Activated T-helper 2 cell treated with anti-CD3 and anti-CD28 coated beads, Interferon-gamma antibody, Interleukin-2, Interleukin-4, amounts not matched to agents 10 μg/mL and 5 μg/mL and 100 μg/mL, durations not matched to agents 14 hours and 24 hours and 36 hours (primary cell): Measurements from ENCODE around the gene DCLRE1B. TPM values are rescaled to one million over a fixed set of nuclear protein-coding genes. Genes with fewer than 3 reads are reported as not detected.

ENCODE experiments used
- DNase-seq: peaks from one replicate; pipeline ENCODE4 v3.0.0; 2021; ENCODE audit warnings: low spot score
- H3K27ac Mint-ChIP-seq: one replicate; pipeline ENCODE4 v1.8.0; 2021; ENCODE audit warnings: mixed read lengths
- H3K27me3 Mint-ChIP-seq: one replicate; pipeline ENCODE4 v1.8.0; 2021; ENCODE audit warnings: low read depth, mixed read lengths
- H3K36me3 Mint-ChIP-seq: one replicate; pipeline ENCODE4 v1.8.0; 2021; ENCODE audit warnings: low read depth, mixed read lengths
- H3K4me1 Mint-ChIP-seq: one replicate; pipeline ENCODE4 v1.8.0; 2021; ENCODE audit warnings: low read depth, mixed read lengths
- H3K4me3 Mint-ChIP-seq: one replicate; pipeline ENCODE4 v1.8.0; 2021; ENCODE audit warnings: low read depth, mild to moderate bottlenecking, moderate library complexity, mixed read lengths
- H3K9me3 Mint-ChIP-seq: one replicate; pipeline ENCODE4 v1.8.0; 2021; ENCODE audit warnings: mixed read lengths
- intact Hi-C: fragments of 100-400 bp; cut with micrococcal nuclease; formaldehyde crosslinking; loops from one replicate; pipeline ENCODE4 v1.15.1; 2023
- total RNA-seq: library from RNA; stranded (reverse); gene quantifications from 2 replicates; pipeline ENCODE4 v1.2.3, GENCODE V29; 2022

Gene DCLRE1B
- total RNA-seq, 1 donor from 2014 or later = 20.8 TPM

GRCh38 chr1:113893267-113893666 is 11.9 kb upstream of the DCLRE1B start:
- DNase-seq = no peak
- Mint-ChIP-seq H3K4me1 (peaks cover 14% of the 10 kb centered on the region), H3K36me3 (peaks cover 40% of the 10 kb centered on the region), H3K9me3 (no peaks in the 10 kb centered on the region), H3K27me3 (no peaks in the 10 kb centered on the region), H3K27ac (no peak overlapping the region), H3K4me3 (no peak overlapping the region)
- intact Hi-C loops = no loop called here

- Mint-ChIP-seq H3K36me3 (peaks cover 56% of the 10 kb centered on the region), H3K4me3 (no peak overlapping the region), H3K27ac (no peak overlapping the region), H3K9me3 (no peaks in the 10 kb centered on the region), H3K4me1 (peaks cover 17% of the 10 kb centered on the region), H3K27me3 (no peaks in the 10 kb centered on the region)
- no peak for DNase-seq
- intact Hi-C loops = no loop called here
Observed at GRCh38 chr1:113895098-113895497, 10.0 kb upstream of the DCLRE1B start.

GRCh38 chr1:113895961-113896360 is 9.2 kb upstream of the DCLRE1B start:
- Mint-ChIP-seq H3K9me3 (no peaks in the 10 kb centered on the region), H3K4me1 (peaks cover 17% of the 10 kb centered on the region), H3K27me3 (no peaks in the 10 kb centered on the region), H3K4me3 (no peak overlapping the region), H3K27ac (no peak overlapping the region), H3K36me3 (peaks cover 59% of the 10 kb centered on the region)
- intact Hi-C loops = no loop called here
- DNase-seq = no peak

- Mint-ChIP-seq H3K4me1 (peaks cover 41% of the 10 kb centered on the region), H3K27ac (peak overlapping the region; percentile 30), H3K4me3 (no peak overlapping the region), H3K27me3 (no peaks in the 10 kb centered on the region), H3K9me3 (no peaks in the 10 kb centered on the region), H3K36me3 (peaks cover 82% of the 10 kb centered on the region)
- DNase-seq = no peak
- intact Hi-C loops = no loop called here
Observed at GRCh38 chr1:113898241-113898814, 6.8 kb upstream of the DCLRE1B start.

GRCh38 chr1:113899111-113899510 is 6.0 kb upstream of the DCLRE1B start:
- no peaks in the 10 kb centered on the region for H3K9me3 Mint-ChIP-seq
- no peaks in the 10 kb centered on the region for H3K27me3 Mint-ChIP-seq
- no peak overlapping the region for H3K4me3 Mint-ChIP-seq
- DNase-seq = no peak
- no peak overlapping the region for H3K27ac Mint-ChIP-seq
- H3K36me3 Mint-ChIP-seq = peaks cover 83% of the 10 kb centered on the region
- peaks cover 47% of the 10 kb centered on the region for H3K4me1 Mint-ChIP-seq
- intact Hi-C loops = no loop called here

- H3K9me3 Mint-ChIP-seq = no peaks in the 10 kb centered on the region
- H3K4me1 Mint-ChIP-seq = peaks cover 50% of the 10 kb centered on the region
- H3K27ac Mint-ChIP-seq = peak overlapping the region; percentile 41
- no peaks in the 10 kb centered on the region for H3K27me3 Mint-ChIP-seq
- no peak for DNase-seq
- intact Hi-C loops = no loop called here
- peaks cover 70% of the 10 kb centered on the region for H3K36me3 Mint-ChIP-seq
- no peak overlapping the region for H3K4me3 Mint-ChIP-seq
Observed at GRCh38 chr1:113901191-113901590, 3.9 kb upstream of the DCLRE1B start.

GRCh38 chr1:113903501-113904292 is 1.4 kb upstream of the DCLRE1B start:
- H3K4me1 Mint-ChIP-seq = peaks cover 57% of the 10 kb centered on the region
- no peaks in the 10 kb centered on the region for H3K9me3 Mint-ChIP-seq
- H3K27me3 Mint-ChIP-seq = no peaks in the 10 kb centered on the region
- peak overlapping the region; percentile 99 for H3K4me3 Mint-ChIP-seq
- intact Hi-C loops = no loop called here
- peak overlapping the region; percentile 97 for H3K27ac Mint-ChIP-seq
- peaks cover 66% of the 10 kb centered on the region for H3K36me3 Mint-ChIP-seq
- no peak for DNase-seq

GRCh38 chr1:113904293-113904673 is 843 bp upstream of the DCLRE1B start:
- H3K36me3 Mint-ChIP-seq = peaks cover 65% of the 10 kb centered on the region
- H3K9me3 Mint-ChIP-seq = no peaks in the 10 kb centered on the region
- H3K4me3 Mint-ChIP-seq = peak overlapping the region; percentile 99
- peak overlapping the region; percentile 97 for H3K27ac Mint-ChIP-seq
- H3K27me3 Mint-ChIP-seq = no peaks in the 10 kb centered on the region
- peaks cover 60% of the 10 kb centered on the region for H3K4me1 Mint-ChIP-seq
- no peak for DNase-seq
- intact Hi-C loops = no loop called here

- no peak for DNase-seq
- H3K27ac Mint-ChIP-seq = peak overlapping the region; percentile 97
- peak overlapping the region; percentile 99 for H3K4me3 Mint-ChIP-seq
- intact Hi-C loops = loop anchor here (1.0 kb wide), 4 partner anchors 24 to 93 kb away; partner anchors contain the start of genes HIPK1, PTPN22 and RSBN1
- peaks cover 67% of the 10 kb centered on the region for H3K36me3 Mint-ChIP-seq
- no peaks in the 10 kb centered on the region for H3K9me3 Mint-ChIP-seq
- H3K4me1 Mint-ChIP-seq = peaks cover 59% of the 10 kb centered on the region
- no peaks in the 10 kb centered on the region for H3K27me3 Mint-ChIP-seq
Observed at GRCh38 chr1:113905435-113905861, 322 bp downstream of the DCLRE1B start.

- peaks cover 58% of the 10 kb centered on the region for H3K36me3 Mint-ChIP-seq
- no peaks in the 10 kb centered on the region for H3K9me3 Mint-ChIP-seq
- H3K4me3 Mint-ChIP-seq = no peak overlapping the region
- H3K27ac Mint-ChIP-seq = no peak overlapping the region
- no peak for DNase-seq
- peaks cover 25% of the 10 kb centered on the region for H3K4me1 Mint-ChIP-seq
- H3K27me3 Mint-ChIP-seq = no peaks in the 10 kb centered on the region
- intact Hi-C loops = no loop called here
Observed at GRCh38 chr1:113912594-113913311, 7.6 kb downstream of the DCLRE1B start.

- peaks cover 26% of the 10 kb centered on the region for H3K4me1 Mint-ChIP-seq
- H3K9me3 Mint-ChIP-seq = no peaks in the 10 kb centered on the region
- H3K4me3 Mint-ChIP-seq = no peak overlapping the region
- H3K27me3 Mint-ChIP-seq = no peaks in the 10 kb centered on the region
- H3K36me3 Mint-ChIP-seq = peaks cover 53% of the 10 kb centered on the region
- no peak for DNase-seq
- no peak overlapping the region for H3K27ac Mint-ChIP-seq
- intact Hi-C loops = no loop called here
Observed at GRCh38 chr1:113913312-113913668, 8.2 kb downstream of the DCLRE1B start.

- no peak overlapping the region for H3K4me3 Mint-ChIP-seq
- intact Hi-C loops = no loop called here
- H3K4me1 Mint-ChIP-seq = peaks cover 22% of the 10 kb centered on the region
- H3K27ac Mint-ChIP-seq = no peak overlapping the region
- no peaks in the 10 kb centered on the region for H3K27me3 Mint-ChIP-seq
- H3K9me3 Mint-ChIP-seq = no peaks in the 10 kb centered on the region
- no peak for DNase-seq
- H3K36me3 Mint-ChIP-seq = peaks cover 45% of the 10 kb centered on the region
Observed at GRCh38 chr1:113913887-113914664, 8.9 kb downstream of the DCLRE1B start.
